Cardiac fibroblast (primary cell): ENCODE data around the gene GRM2.
A peak's percentile ranks its signal among the peaks of the same experiment; 100 is the strongest.

Source experiments
- DNase-seq, 2 donors: peaks; one replicate each; pipeline versions ENCODE4 v3.0.0 to v3.0.0-alpha.2; 2010; ENCODE audit warnings: low read depth in 2 of 2
- H3K4me3 ChIP-seq, 2 donors: replicated peaks in 1 of 2; 1 replicate in 1 of 2; 2 replicates in 1 of 2; pipeline ENCODE4 v1.5.1; 2011; ENCODE audit warnings: low read depth in 2 of 2, low read length in 2 of 2, mild to moderate bottlenecking in 2 of 2, moderate library complexity in 1 of 2
- CTCF ChIP-seq: IDR thresholded peaks from one replicate; pipeline ENCODE4 v1.5.1; 2011; ENCODE audit warnings: low read depth, mild to moderate bottlenecking, low read length, inconsistent platforms

The GRM2 gene

GRCh38 chr3:51706788-51707731 is at the start of gene GRM2:
Gene GRM2, plus strand, starts transcription at chr3:51707068. Its CDS starts 1,916 bp downstream, at chr3:51708984.
- peak; percentile 79 to 90 for DNase-seq
- peak within 1 kb of the TSS; percentile 35 to 44 for H3K4me3 ChIP-seq
- peak; percentile 8 for TF ChIP-seq CTCF

DNA sequence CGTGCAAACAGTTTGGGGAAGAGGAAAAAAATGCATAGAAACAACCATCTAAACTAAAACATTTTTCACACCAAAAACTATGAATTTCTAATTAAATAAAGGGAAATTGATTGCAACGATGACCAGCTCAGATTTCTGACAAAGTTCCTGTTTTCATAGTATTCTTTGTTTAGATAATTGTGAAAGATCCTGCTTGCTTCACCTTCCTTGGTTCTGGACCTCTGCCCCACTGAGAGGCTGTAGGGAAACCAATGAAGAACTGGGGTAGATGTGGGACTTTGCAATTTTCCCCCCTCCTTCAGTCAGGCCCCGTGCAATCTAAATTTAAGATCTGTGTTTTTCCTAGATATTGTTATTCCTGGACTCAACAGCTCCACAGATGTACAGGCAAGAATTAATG is 49.6 kb upstream of the GRM2 start:
- no peak for TF ChIP-seq CTCF
- no peak for DNase-seq
- H3K4me3 ChIP-seq, result no peak overlapping the region

GRCh38 chr3:51659942-51660341 is 46.9 kb upstream of the GRM2 start:
- H3K4me3 ChIP-seq, result no peak overlapping the region
- no peak for TF ChIP-seq CTCF
- no peak for DNase-seq

GRCh38 chr3:51662456-51662855 is 44.4 kb upstream of the GRM2 start:
- no peak overlapping the region for H3K4me3 ChIP-seq
- DNase-seq, result no peak
- no peak for TF ChIP-seq CTCF

GRCh38 chr3:51668756-51669155 is 38.1 kb upstream of the GRM2 start:
- no peak overlapping the region for H3K4me3 ChIP-seq
- DNase-seq, result no peak
- no peak for TF ChIP-seq CTCF

GRCh38 chr3:51669241-51670052 is 37.4 kb upstream of the GRM2 start:
- H3K4me3 ChIP-seq, result no peak overlapping the region
- peak; percentile 89 to 90 for DNase-seq

More at GRCh38 chr3:51669241-51670052, 37.4 kb upstream of the GRM2 start:
- peak; percentile 99 for TF ChIP-seq CTCF
